A549 treated with dexamethasone at 1 μM for 4 hours (cell line): ENCODE results near the gene AMT. TPM values are rescaled to one million over a fixed set of nuclear protein-coding genes. Genes with fewer than 3 reads are reported as not detected.

Source experiments
- total RNA-seq: library from RNA; stranded (reverse); fragments of 200-300 nt; extraction: Qiagen RNA extraction; gene quantifications from 5 replicates; pipeline ENCODE4 v1.2.3, GENCODE V29; 2022

AMT gene
- total RNA-seq: 0.14 to 0.37 TPM (median 0.22 TPM) in 5 replicates

GRCh38 chr3:49422379-49423248 lies at the start of gene AMT:
AMT (minus strand) TSS chr3:49422473; CDS start chr3:49422450, 23 bp downstream.

GRCh38 chr3:49469936-49470713 lies 47.9 kb upstream of the AMT start, which contains the start of gene DAG1:
DAG1 (plus strand) TSS chr3:49470267; CDS start chr3:49510535, 40,268 bp downstream.

GRCh38 chr3:49411968-49412631 lies 10.2 kb downstream of the AMT start, which contains the start of the genes RHOA and TCTA:
RHOA (minus strand) TSS chr3:49411976; CDS start chr3:49375589, 36,387 bp downstream.
TCTA (plus strand) TSS chr3:49412423; CDS start chr3:49412427, 4 bp downstream.

Other genes starting within 250 kb of the AMT start
- 1.8 to 2.5 TPM (median 1.9 TPM) in 5 replicates for gene C3orf62, start 145.2 kb downstream of the AMT start, total RNA-seq
- 13.3 to 16.3 TPM (median 15.7 TPM) in 5 replicates for gene USP4, start 82.4 kb downstream of the AMT start, total RNA-seq
- 236 to 275 TPM (median 269 TPM) in 5 replicates for gene GPX1, start 64.1 kb downstream of the AMT start, total RNA-seq
- 484 to 517 TPM (median 500 TPM) in 5 replicates for gene RHOA, start 10.5 kb downstream of the AMT start, total RNA-seq
- gene TCTA, start 10.1 kb downstream of the AMT start, total RNA-seq: 21.6 to 23.2 TPM (median 22.2 TPM) in 5 replicates
- gene NICN1, start 6.9 kb upstream of the AMT start, total RNA-seq: 5.1 to 7.6 TPM (median 6.5 TPM) in 5 replicates
- 47.5 to 69.1 TPM (median 68.3 TPM) in 5 replicates for gene DAG1, start 47.8 kb upstream of the AMT start, total RNA-seq
- gene BSN, start 132.0 kb upstream of the AMT start, total RNA-seq: 0.11 to 0.26 TPM (median 0.22 TPM) in 5 replicates